HepG2 (cell line): ENCODE results near the gene RALB. TPM values are rescaled to one million over a fixed set of nuclear protein-coding genes. Genes with fewer than 3 reads are reported as not detected.

Source experiments
- ATAC-seq: fragments of 200-7000 bp; cut with Tn5 transposase; 3 replicates; pipeline ENCODE4 v1.9.1; 2020; ENCODE audit warnings: mild to moderate bottlenecking, moderate library complexity
- BruUV-seq: library from RNA; stranded (reverse); fragments of 400-500 nt; replicated peaks from 2 replicates; lab custom pipeline; 2021; lab: Mats Ljungman, UMichigan
- CTCF ChIA-PET: fragments of 300-600 bp; formaldehyde crosslinking; extraction: SDS; loops from one replicate; lab custom pipeline; 2021; ENCODE audit warnings: low total read pairs, inconsistent platforms, low intra/inter-chr PET ratio; lab: Yijun Ruan, JAX
- POLR2A ChIA-PET: fragments of 350-600 bp; sonication (Branson Sonifier 250); formaldehyde crosslinking; loops from one replicate; lab custom pipeline; 2020; ENCODE audit warnings: antibody characterized with exemption, inconsistent platforms; lab: Yijun Ruan, JAX
- DNase-seq: peaks from one replicate; pipeline ENCODE4 v3.0.0-alpha.2; 2015; ENCODE audit warnings: low spot score
- FAIRE-seq: peaks from 3 replicates; lab custom pipeline; 2011; peaks lifted over from hg19 to GRCh38; lab: Jason Lieb, UNC
- H2AFZ ChIP-seq: one replicate; pipeline ENCODE4 v1.6.1; 2011; ENCODE audit warnings: low read length, inconsistent platforms
- H3K27ac ChIP-seq: fragments of 300-600 bp; 3 replicates; pipeline ENCODE4 v1.8.0; 2011; ENCODE audit warnings: mixed run types, mild to moderate bottlenecking, mixed read lengths, low read length, inconsistent platforms; ENCODE audit not compliant: insufficient read depth; ENCODE audit errors: extremely low read length
- H3K27me3 ChIP-seq, 2 experiments: fragments of 200-600 bp in 1 of 2; 2 replicates in 1 of 2; 3 replicates in 1 of 2; pipeline versions ENCODE4 v1.6.0 to v1.8.0; 2011; ENCODE audit warnings: low read length in 2 of 2, mild to moderate bottlenecking in 2 of 2, moderate library complexity in 2 of 2, inconsistent platforms in 1 of 2; ENCODE audit not compliant: insufficient read depth in 2 of 2, control insufficient read depth in 1 of 2
- H3K36me3 ChIP-seq, 2 experiments: fragments of 200-600 bp in 1 of 2; replicated peaks in 1 of 2; 2 replicates in 1 of 2; 3 replicates in 1 of 2; pipeline versions ENCODE4 v1.5.1 to v1.8.0; 2011; ENCODE audit warnings: low read length in 2 of 2, inconsistent platforms in 1 of 2; ENCODE audit not compliant: insufficient read depth in 2 of 2, control insufficient read depth in 1 of 2
- H3K4me1 ChIP-seq: 2 replicates; pipeline ENCODE4 v1.5.1; 2012; ENCODE audit warnings: low read length, inconsistent platforms; ENCODE audit not compliant: insufficient read depth
- H3K4me2 ChIP-seq: 2 replicates; pipeline ENCODE4 v1.6.0; 2011; ENCODE audit warnings: low read depth, low read length, inconsistent platforms
- H3K4me3 ChIP-seq, 3 experiments: fragments of 200-600 bp in 1 of 3; sonication (generic), shearing (Covaris generic) in 1 of 3; replicated peaks in 1 of 3; 2 replicates each; pipeline ENCODE4 v1.5.1; 2011 to 2016; ENCODE audit warnings: low read length in 3 of 3, inconsistent platforms in 2 of 3, low read depth in 2 of 3, mild to moderate bottlenecking in 2 of 3, control low read depth in 1 of 3, mixed read lengths in 1 of 3; ENCODE audit not compliant: insufficient read depth in 1 of 3
- H3K79me2 ChIP-seq: one replicate; pipeline ENCODE4 v1.6.1; 2011; ENCODE audit warnings: low read length, inconsistent platforms; ENCODE audit not compliant: insufficient read depth
- H3K9ac ChIP-seq: 2 replicates; pipeline ENCODE4 v1.6.0; 2011; ENCODE audit warnings: mild to moderate bottlenecking, low read depth, low read length, inconsistent platforms; ENCODE audit not compliant: insufficient read depth
- H3K9me3 ChIP-seq: 2 replicates; pipeline ENCODE4 v1.5.1; 2012; ENCODE audit warnings: mild to moderate bottlenecking, low read length
- H4K20me1 ChIP-seq: 2 replicates; pipeline ENCODE4 v1.6.0; 2011; ENCODE audit warnings: inconsistent platforms, mild to moderate bottlenecking, low read length, moderate library complexity; ENCODE audit not compliant: insufficient read depth
- ADNP ChIP-seq: sonication (generic); formaldehyde crosslinking; IDR thresholded peaks from 2 replicates; pipeline ENCODE4 v1.4.0; 2020; ENCODE audit warnings: missing genetic modification reagents
- CTCF ChIP-seq: sonication (generic); formaldehyde crosslinking; IDR thresholded peaks from 2 replicates; pipeline ENCODE4 v1.5.0; 2020; ENCODE audit warnings: mild to moderate bottlenecking, missing genetic modification reagents, moderate library complexity
- HDAC2 ChIP-seq: sonication (generic); formaldehyde crosslinking; IDR thresholded peaks from 2 replicates; pipeline ENCODE4 v1.4.0; 2020; ENCODE audit warnings: missing genetic modification reagents
- NFRKB ChIP-seq: fragments of 450-650 bp; IDR thresholded peaks from 2 replicates; pipeline ENCODE4 v1.6.1; 2017
- TEAD3 ChIP-seq: optimal IDR thresholded peaks from 2 replicates; pipeline ENCODE3; 2016; ENCODE audit warnings: borderline replicate concordance
- UBTF ChIP-seq: sonication (generic); formaldehyde crosslinking; IDR thresholded peaks from 2 replicates; pipeline ENCODE4 v1.4.0; 2020; ENCODE audit warnings: mild to moderate bottlenecking, missing genetic modification reagents
- ZNF180 ChIP-seq: sonication (generic); formaldehyde crosslinking; IDR thresholded peaks from 2 replicates; pipeline ENCODE4 v1.4.0; 2020; ENCODE audit warnings: low read depth, missing genetic modification reagents, borderline replicate concordance
- ZNF276 ChIP-seq: sonication (generic); formaldehyde crosslinking; IDR thresholded peaks from 2 replicates; pipeline ENCODE4 v1.4.0; 2020; ENCODE audit warnings: mild to moderate bottlenecking, low read depth, missing genetic modification reagents
- ZNF407 ChIP-seq: sonication (generic); formaldehyde crosslinking; IDR thresholded peaks from one replicate; pipeline ENCODE4 v1.5.1; 2020; ENCODE audit warnings: mild to moderate bottlenecking, missing genetic modification reagents; ENCODE audit errors: not compliant biosample characterization
- ZNF782 ChIP-seq: sonication (generic); formaldehyde crosslinking; IDR thresholded peaks from 2 replicates; pipeline ENCODE4 v1.4.0; 2020; ENCODE audit warnings: missing genetic modification reagents, mild to moderate bottlenecking, borderline replicate concordance
- WGBS: methylation state at CpG from one replicate; pipeline ENCODE4 v1.1.6; 2017; ENCODE audit warnings: low lambda C conversion rate; 5-methylcytosine and 5-hydroxymethylcytosine counted together
- in situ Hi-C: cut with HindIII; loops from 2 replicates; pipeline ENCODE4 v1.10.0; 2017; ENCODE audit warnings: low pct_unique_long_range_greater_than_20kb; ENCODE audit not compliant: extremely low pct_ligation_motif_present
- intact Hi-C: fragments of 100-400 bp; cut with micrococcal nuclease; formaldehyde crosslinking; loops from one replicate; pipeline ENCODE4 v1.10.0; 2022; ENCODE audit not compliant: unreplicated experiment
- polyA plus RNA-seq, 8 experiments: library from polyadenylated mRNA; depleted of rRNA in 3 of 8; stranded (reverse) in 7 of 8; unstranded in 1 of 8; fragments of >200 nt; fragmentation: Illumina TruSeq in 4 of 8; extraction: Trizol in 4 of 8; gene quantifications; 2 replicates each; pipeline versions ENCODE4 v1.2.1 to v1.2.3, GENCODE V29; 2011 to 2016; ENCODE audit warnings: low read depth in 4 of 8, missing spikeins in 1 of 8, mixed read lengths in 1 of 8; ENCODE audit not compliant: insufficient read depth in 1 of 8
- total RNA-seq, 5 experiments: library from RNA; depleted of rRNA; stranded (reverse); fragments of >200 nt; fragmentation: Illumina TruSeq; extraction: Trizol; gene quantifications; 2 replicates each; pipeline ENCODE4 v1.2.3, GENCODE V29; 2016; ENCODE audit warnings: low read depth in 1 of 5

The RALB gene
- total and polyA plus RNA-seq, 2 of the 13 experiments (the other 11 are each of a cell fraction or from before 2014, with no cell fraction given): 37.8 to 43.2 TPM

- ChIA-PET CTCF (no interaction called here), POLR2A (no interaction called here)
- Histone ChIP-seq H3K9me3 (no peaks in the 10 kb centered on the region), H3K27ac (no peak overlapping the region), H3K27me3 (peaks cover 2 to 26% of the 10 kb centered on the region in 2 experiments; a peak in 3 of 5 replicates), H3K4me2 (peak overlapping the region; percentile 83), H3K4me1 (peaks cover 25% of the 10 kb centered on the region), H2AFZ (peak overlapping the region; percentile 24), H3K36me3 (no peaks in the 10 kb centered on the region), H4K20me1 (no peaks in the 10 kb centered on the region), H3K4me3 (peak overlapping the region in 2 of 3 experiments; percentile 1 to 66; a peak in 3 of 6 replicates), H3K9ac (no peak overlapping the region), H3K79me2 (no peaks in the 10 kb centered on the region)
- peak; percentile 96 for ATAC-seq
- DNase-seq: peak; percentile 45
- intact Hi-C loops: no loop called here
- BruUV-seq: no TSS peak
- in situ Hi-C loops: loop anchor here (10.0 kb wide), 1 partner anchor 111 kb away; no protein-coding TSS in a partner anchor
- 0% methylated on average over 4 of the region's 5 CpGs for WGBS
- FAIRE-seq: peak; percentile 56
- TF ChIP-seq ADNP (CRISPR knock-in tag) (no peak), ZNF180 (CRISPR knock-in tag) (no peak), ZNF407 (peak; percentile 44), UBTF (peak; percentile 8; the same call in 1 of the 2 replicates), HDAC2 (CRISPR knock-in tag) (0 out of 2 replicates have a peak, but pooled peaks have one; percentile 10), NFRKB (no peak), TEAD3 (peak; percentile 40), ZNF276 (CRISPR knock-in tag) (peak; percentile 14; the same call in 1 of the 2 replicates), CTCF (CRISPR knock-in tag) (peak; percentile 75), ZNF782 (CRISPR knock-in tag) (no peak; the same call in 1 of the 2 replicates)
Measured at GRCh38 chr2:120204022-120204405, 48.6 kb upstream of the RALB start.
